OCI-LY3 (cell line): ENCODE data around the gene SMPDL3B.

Experiments
- EZH2phosphoT487 ChIP-seq: fragments of 200-600 bp; shearing (Covaris generic); IDR thresholded peaks from 2 replicates; pipeline ENCODE4 v1.6.1; 2018; ENCODE audit warnings: antibody characterized with exemption, mixed run types, low read depth
- TF ChIP-seq, protein P1 (sequence below): fragments of 200-600, 300-600 bp; sonication (generic); IDR thresholded peaks from 2 replicates; pipeline ENCODE4 v1.5.1; 2014; ENCODE audit warnings: antibody characterized with exemption, low read length, low read depth

- no peak for TF ChIP-seq EZH2phosphoT487
- TF ChIP-seq, protein P1, sequence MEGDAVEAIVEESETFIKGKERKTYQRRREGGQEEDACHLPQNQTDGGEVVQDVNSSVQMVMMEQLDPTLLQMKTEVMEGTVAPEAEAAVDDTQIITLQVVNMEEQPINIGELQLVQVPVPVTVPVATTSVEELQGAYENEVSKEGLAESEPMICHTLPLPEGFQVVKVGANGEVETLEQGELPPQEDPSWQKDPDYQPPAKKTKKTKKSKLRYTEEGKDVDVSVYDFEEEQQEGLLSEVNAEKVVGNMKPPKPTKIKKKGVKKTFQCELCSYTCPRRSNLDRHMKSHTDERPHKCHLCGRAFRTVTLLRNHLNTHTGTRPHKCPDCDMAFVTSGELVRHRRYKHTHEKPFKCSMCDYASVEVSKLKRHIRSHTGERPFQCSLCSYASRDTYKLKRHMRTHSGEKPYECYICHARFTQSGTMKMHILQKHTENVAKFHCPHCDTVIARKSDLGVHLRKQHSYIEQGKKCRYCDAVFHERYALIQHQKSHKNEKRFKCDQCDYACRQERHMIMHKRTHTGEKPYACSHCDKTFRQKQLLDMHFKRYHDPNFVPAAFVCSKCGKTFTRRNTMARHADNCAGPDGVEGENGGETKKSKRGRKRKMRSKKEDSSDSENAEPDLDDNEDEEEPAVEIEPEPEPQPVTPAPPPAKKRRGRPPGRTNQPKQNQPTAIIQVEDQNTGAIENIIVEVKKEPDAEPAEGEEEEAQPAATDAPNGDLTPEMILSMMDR, result no peak
Observed at GRCh38 chr1:27934818-27935549, at the start of gene SMPDL3B.
